Measurements from ENCODE around the gene LDLRAD2. TPM values are rescaled to one million over a fixed set of nuclear protein-coding genes. Genes with fewer than 3 reads are reported as not detected.

LDLRAD2 gene
- total and polyA plus RNA-seq, 8 donors, result 0.05 to 3.0 (median 0.09) TPM; not detected in 1

DNA sequence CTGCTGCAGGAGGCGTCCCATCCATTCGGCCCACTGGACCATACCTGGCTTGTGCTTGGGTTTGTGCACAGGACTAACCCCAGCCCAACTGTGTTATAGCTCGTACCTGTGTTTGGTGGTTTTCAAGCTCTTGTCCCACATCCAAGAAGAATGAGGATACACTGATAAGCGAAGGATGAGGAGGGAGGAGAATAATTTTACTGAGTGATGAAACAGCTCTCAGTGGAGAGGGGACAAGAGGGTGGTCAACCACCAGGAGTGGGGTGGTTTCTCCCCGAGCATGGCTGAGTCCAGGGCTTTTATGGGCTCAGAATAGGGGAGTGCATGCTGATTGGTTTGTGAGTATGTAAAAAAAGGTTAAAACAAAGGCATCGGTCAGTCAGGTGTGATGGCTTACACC is 17.0 kb upstream of the LDLRAD2 start:
- DNase-seq, result no peak
- intact Hi-C loops (cut with DNase I), result no loop called here
- no peak for FAIRE-seq
- TF ChIP-seq, protein P1, sequence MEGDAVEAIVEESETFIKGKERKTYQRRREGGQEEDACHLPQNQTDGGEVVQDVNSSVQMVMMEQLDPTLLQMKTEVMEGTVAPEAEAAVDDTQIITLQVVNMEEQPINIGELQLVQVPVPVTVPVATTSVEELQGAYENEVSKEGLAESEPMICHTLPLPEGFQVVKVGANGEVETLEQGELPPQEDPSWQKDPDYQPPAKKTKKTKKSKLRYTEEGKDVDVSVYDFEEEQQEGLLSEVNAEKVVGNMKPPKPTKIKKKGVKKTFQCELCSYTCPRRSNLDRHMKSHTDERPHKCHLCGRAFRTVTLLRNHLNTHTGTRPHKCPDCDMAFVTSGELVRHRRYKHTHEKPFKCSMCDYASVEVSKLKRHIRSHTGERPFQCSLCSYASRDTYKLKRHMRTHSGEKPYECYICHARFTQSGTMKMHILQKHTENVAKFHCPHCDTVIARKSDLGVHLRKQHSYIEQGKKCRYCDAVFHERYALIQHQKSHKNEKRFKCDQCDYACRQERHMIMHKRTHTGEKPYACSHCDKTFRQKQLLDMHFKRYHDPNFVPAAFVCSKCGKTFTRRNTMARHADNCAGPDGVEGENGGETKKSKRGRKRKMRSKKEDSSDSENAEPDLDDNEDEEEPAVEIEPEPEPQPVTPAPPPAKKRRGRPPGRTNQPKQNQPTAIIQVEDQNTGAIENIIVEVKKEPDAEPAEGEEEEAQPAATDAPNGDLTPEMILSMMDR (IDR thresholded peaks at IDR 0.05), result no peak
- Histone ChIP-seq H3K4me3 (no peak overlapping the region), H3K4me1 (no peaks in the 10 kb centered on the region), H3K27ac (no peak overlapping the region), H3K36me3 (no peaks in the 10 kb centered on the region), H3K9me3 (no peaks in the 10 kb centered on the region), H3K27me3 (no peaks in the 10 kb centered on the region)
- 92 to 94% methylated on average over 6 of the region's 6 CpGs for WGBS, 2 donors
- ATAC-seq, result no peak

DNA sequence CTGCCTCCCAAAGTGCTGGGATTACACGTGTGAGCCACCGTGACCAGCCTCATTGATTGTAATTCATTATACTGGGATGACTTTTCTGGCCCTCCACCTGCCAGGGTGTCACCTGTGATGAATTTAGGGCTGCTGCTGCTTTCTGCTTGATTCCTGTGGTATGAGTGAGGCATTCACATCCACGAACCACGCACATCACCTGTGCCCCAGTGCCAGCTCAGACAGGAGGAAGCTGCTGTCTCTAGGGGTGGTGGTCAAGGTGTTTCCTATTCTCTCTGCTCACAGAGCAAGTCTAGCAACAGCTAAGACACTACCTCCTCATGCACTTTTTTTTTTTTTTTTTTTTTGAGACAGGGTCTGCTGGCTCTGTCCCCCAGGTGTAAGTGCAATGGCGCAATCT is 12.3 kb upstream of the LDLRAD2 start:
- H3K36me3 ChIP-seq, result no peaks in the 10 kb centered on the region

DNA sequence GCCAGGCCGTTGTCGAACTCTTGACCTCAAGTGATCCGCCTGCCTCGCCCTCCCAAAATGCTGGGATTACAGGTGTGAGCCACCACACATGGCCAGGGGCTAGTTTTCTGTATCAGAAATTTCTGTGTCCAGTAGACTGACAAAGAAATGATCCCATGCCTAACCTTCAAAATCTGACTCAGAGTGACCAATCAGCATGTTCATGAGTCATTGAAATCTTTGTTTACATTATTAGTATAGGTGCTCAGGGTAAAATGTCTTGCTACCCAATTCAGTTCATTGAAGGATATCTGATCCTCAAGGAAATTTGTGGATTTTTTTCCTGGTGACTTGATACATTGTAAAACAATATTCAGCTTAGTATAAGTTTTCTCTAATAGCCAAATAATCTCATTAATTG is 11.0 kb upstream of the LDLRAD2 start:
- TF ChIP-seq, protein P1 (IDR thresholded peaks at IDR 0.05), result no peak
- Histone ChIP-seq H3K9me3 (no peaks in the 10 kb centered on the region), H3K27me3 (no peaks in the 10 kb centered on the region), H3K4me3 (no peak overlapping the region), H3K27ac (no peak overlapping the region), H3K4me1 (no peaks in the 10 kb centered on the region), H3K36me3 (no peaks in the 10 kb centered on the region)
- ATAC-seq (no peak), FAIRE-seq (no peak), DNase-seq (no peak)
- WGBS, 2 donors, result 96% methylated on average over 4 of the region's 4 CpGs
- intact Hi-C loops (cut with DNase I), result no loop called here

More for the DNA sequence above, 12.3 kb upstream of the LDLRAD2 start:
- H3K4me3 ChIP-seq, result no peak overlapping the region
- WGBS, 2 donors, result 76 to 77% methylated on average over 5 of the region's 5 CpGs
- FAIRE-seq, result no peak
- TF ChIP-seq, protein P1 (IDR thresholded peaks at IDR 0.05), result no peak
- ATAC-seq, result no peak
- H3K27ac ChIP-seq, result no peak overlapping the region
- no peak for DNase-seq
- no peaks in the 10 kb centered on the region for H3K27me3 ChIP-seq
- H3K9me3 ChIP-seq, result no peaks in the 10 kb centered on the region
- intact Hi-C loops (cut with DNase I), result no loop called here
- no peaks in the 10 kb centered on the region for H3K4me1 ChIP-seq

DNA sequence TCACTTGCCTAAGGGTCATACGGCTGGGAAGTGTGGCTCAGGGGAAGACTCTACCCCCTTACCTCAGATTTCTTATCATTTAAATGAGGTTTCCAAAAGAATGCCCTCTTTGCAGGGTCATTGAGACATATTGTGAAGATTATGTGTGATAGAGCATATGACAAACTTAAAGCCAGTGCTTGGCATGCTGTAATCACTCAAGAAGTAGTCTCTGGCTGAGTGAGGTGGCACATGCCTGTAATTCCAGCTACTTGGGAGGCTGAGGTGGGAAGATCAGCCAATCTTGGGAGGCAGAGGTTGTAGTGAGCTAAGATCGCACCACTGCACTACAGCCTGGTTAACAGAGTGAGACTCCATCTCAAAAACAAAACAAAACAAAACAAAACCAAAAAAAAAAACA is 7.5 kb upstream of the LDLRAD2 start:
- no peak overlapping the region for H3K4me3 ChIP-seq
- no peaks in the 10 kb centered on the region for H3K36me3 ChIP-seq
- H3K4me1 ChIP-seq, result no peaks in the 10 kb centered on the region
- intact Hi-C loops (cut with DNase I), result no loop called here
- H3K27me3 ChIP-seq, result no peaks in the 10 kb centered on the region
- 82 to 87% methylated on average over 2 of the region's 2 CpGs for WGBS, 2 donors
- no peak overlapping the region for H3K27ac ChIP-seq
- H3K9me3 ChIP-seq, result no peaks in the 10 kb centered on the region
- DNase-seq, result no peak
- TF ChIP-seq, protein P1 (IDR thresholded peaks at IDR 0.05), result no peak
- ATAC-seq, result no peak
- FAIRE-seq, result no peak

DNA sequence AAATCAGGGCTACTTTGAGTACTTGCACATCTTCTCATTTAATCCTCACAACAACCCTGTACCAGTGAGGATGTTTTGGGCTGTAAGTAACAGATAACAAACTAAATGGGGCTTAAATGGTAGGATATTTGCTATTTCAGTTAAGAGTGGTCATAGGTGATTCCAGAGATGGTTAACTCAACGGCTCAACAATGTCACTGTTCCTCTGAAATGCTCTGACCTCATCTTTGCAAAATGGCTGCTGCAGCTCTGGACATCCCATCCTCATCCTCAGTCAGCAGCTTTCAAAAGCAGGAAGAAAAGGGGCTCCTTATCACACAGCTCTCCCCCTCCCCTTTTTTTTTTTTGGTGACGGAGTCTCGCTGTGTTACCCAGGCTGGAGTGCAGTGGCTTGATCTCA is 1.5 kb downstream of the LDLRAD2 start:
- WGBS, 2 donors, result 92 to 99% methylated on average over 3 of the region's 3 CpGs
- TF ChIP-seq, protein P1 (IDR thresholded peaks at IDR 0.05), result no peak
- H3K4me3 ChIP-seq, result no peak overlapping the region
- FAIRE-seq, result no peak
- no peaks in the 10 kb centered on the region for H3K4me1 ChIP-seq
- H3K27ac ChIP-seq, result no peak overlapping the region
- H3K27me3 ChIP-seq, result no peaks in the 10 kb centered on the region
- ATAC-seq, result no peak
- H3K9me3 ChIP-seq, result no peaks in the 10 kb centered on the region
- DNase-seq, result no peak
- intact Hi-C loops (cut with DNase I), result no loop called here
- no peaks in the 10 kb centered on the region for H3K36me3 ChIP-seq
